ENCODE results near the gene FAM177B. TPM values are rescaled to one million over a fixed set of nuclear protein-coding genes. Genes with fewer than 3 reads are reported as not detected.

Gene FAM177B
- total and polyA plus RNA-seq, 4 experiments from 2014 or later: 0.30 to 0.79 (median 0.30) TPM; not detected in 1

- ChIA-PET POLR2A (ENCODE audit: partially characterized antibody) (no interaction called here), CTCF (ENCODE audit: partially characterized antibody) (no interaction called here)
Observed at GRCh38 chr1:222784371-222784770, 47.4 kb downstream of the FAM177B start.

GRCh38 chr1:222784916-222785315 is 47.9 kb downstream of the FAM177B start:
- POLR2A ChIA-PET (ENCODE audit: partially characterized antibody): no interaction called here
- H3K27me3 ChIP-seq (ENCODE audit: insufficient read depth, low read length): peaks cover 4% of the 10 kb centered on the region
- Mint-ChIP-seq H3K4me1 (no peaks in the 10 kb centered on the region), H3K27me3 (peaks cover 7 to 9% of the 10 kb centered on the region in 2 donors), H3K36me3 (no peaks in the 10 kb centered on the region), H3K27ac (no peak overlapping the region), H3K9me3 (peaks cover 0 to 4% (median under 1%) of the 10 kb centered on the region in 8 donors), H3K4me3 (no peak overlapping the region)
- intact Hi-C loops (cut with micrococcal nuclease): no loop called here
- H3K27ac ChIP-seq (ENCODE audit: low read depth, low read length): no peak overlapping the region
- CTCF ChIA-PET (ENCODE audit: partially characterized antibody): no interaction called here
- no peaks in the 10 kb centered on the region for H3K9me3 ChIP-seq (ENCODE audit: control insufficient read depth in 1 of 2, low read length in 2 of 2)
- H3K4me3 ChIP-seq (ENCODE audit: low read length in 2 of 2): no peak overlapping the region
- no peak for DNase-seq
- no peaks in the 10 kb centered on the region for H3K36me3 ChIP-seq (ENCODE audit: insufficient read depth, low read length)
- no peaks in the 10 kb centered on the region for H3K4me1 ChIP-seq (ENCODE audit: insufficient read depth, low read length)

More at GRCh38 chr1:222784371-222784770, 47.4 kb downstream of the FAM177B start:
- Mint-ChIP-seq H3K4me3 (no peak overlapping the region), H3K4me1 (no peaks in the 10 kb centered on the region), H3K9me3 (peaks cover 0 to 2% (median 0%) of the 10 kb centered on the region in 8 donors), H3K27ac (no peak overlapping the region), H3K36me3 (no peaks in the 10 kb centered on the region), H3K27me3 (peaks cover 7 to 9% of the 10 kb centered on the region in 2 donors)
- no peaks in the 10 kb centered on the region for H3K36me3 ChIP-seq (ENCODE audit: insufficient read depth, low read length)
- no peak for DNase-seq
- no peaks in the 10 kb centered on the region for H3K9me3 ChIP-seq (ENCODE audit: control insufficient read depth in 1 of 2, low read length in 2 of 2)
- peaks cover 4% of the 10 kb centered on the region for H3K27me3 ChIP-seq (ENCODE audit: insufficient read depth, low read length)
- H3K4me3 ChIP-seq (ENCODE audit: low read length in 2 of 2): no peak overlapping the region
- H3K27ac ChIP-seq (ENCODE audit: low read depth, low read length): no peak overlapping the region
- no peaks in the 10 kb centered on the region for H3K4me1 ChIP-seq (ENCODE audit: insufficient read depth, low read length)
- intact Hi-C loops (cut with micrococcal nuclease): no loop called here

GRCh38 chr1:222785529-222785928 is 48.5 kb downstream of the FAM177B start:
- Mint-ChIP-seq H3K36me3 (no peaks in the 10 kb centered on the region), H3K27ac (no peak overlapping the region), H3K4me3 (no peak overlapping the region), H3K27me3 (peaks cover 7 to 9% of the 10 kb centered on the region in 2 donors), H3K9me3 (peaks cover 0 to 6% (median 2%) of the 10 kb centered on the region in 8 donors), H3K4me1 (no peaks in the 10 kb centered on the region)
- Histone ChIP-seq H3K9me3 (ENCODE audit: control insufficient read depth in 1 of 2, low read length in 2 of 2) (no peaks in the 10 kb centered on the region), H3K27me3 (ENCODE audit: insufficient read depth, low read length) (peaks cover 4% of the 10 kb centered on the region), H3K4me1 (ENCODE audit: insufficient read depth, low read length) (no peaks in the 10 kb centered on the region), H3K27ac (ENCODE audit: low read depth, low read length) (no peak overlapping the region), H3K4me3 (ENCODE audit: low read length in 2 of 2) (no peak overlapping the region), H3K36me3 (ENCODE audit: insufficient read depth, low read length) (no peaks in the 10 kb centered on the region)
- intact Hi-C loops (cut with micrococcal nuclease): no loop called here
- ChIA-PET CTCF (ENCODE audit: partially characterized antibody) (no interaction called here), POLR2A (ENCODE audit: partially characterized antibody) (no interaction called here)
- no peak for DNase-seq

DNA sequence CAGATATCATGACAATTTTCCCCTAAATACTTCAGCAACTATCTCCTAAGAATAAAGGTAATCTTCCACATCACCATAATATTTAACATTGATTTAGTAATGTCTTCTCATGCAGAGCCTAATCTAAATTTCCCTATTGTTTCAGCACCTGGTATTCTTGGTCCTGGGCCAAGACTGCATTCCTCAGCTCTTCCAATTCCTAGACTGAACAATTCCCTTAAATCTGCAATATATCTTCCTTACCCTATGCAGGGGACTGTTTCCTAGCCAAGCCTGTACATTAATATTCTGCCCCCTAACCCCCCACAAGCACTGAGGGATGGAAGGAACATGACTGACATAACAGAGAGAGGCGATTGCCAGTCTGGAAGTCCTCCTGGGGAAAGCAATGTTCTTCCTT is 49.1 kb downstream of the FAM177B start:
- Histone ChIP-seq H3K36me3 (ENCODE audit: insufficient read depth, low read length) (no peaks in the 10 kb centered on the region), H3K9me3 (ENCODE audit: control insufficient read depth in 1 of 2, low read length in 2 of 2) (no peaks in the 10 kb centered on the region), H3K4me3 (ENCODE audit: low read length in 2 of 2) (no peak overlapping the region), H3K27ac (ENCODE audit: low read depth, low read length) (no peak overlapping the region), H3K27me3 (ENCODE audit: insufficient read depth, low read length) (no peaks in the 10 kb centered on the region), H3K4me1 (ENCODE audit: insufficient read depth, low read length) (no peaks in the 10 kb centered on the region)
- ChIA-PET CTCF (ENCODE audit: partially characterized antibody) (interaction anchor here (1.0 kb wide), 1 partner anchor 337 kb away, joined by 3 read pairs; no protein-coding TSS in a partner anchor), POLR2A (ENCODE audit: partially characterized antibody) (no interaction called here)
- no peaks in the 10 kb centered on the region for H3K36me3 Mint-ChIP-seq
- peaks cover 0 to 6% (median 1%) of the 10 kb centered on the region in 8 donors for H3K9me3 Mint-ChIP-seq
- DNase-seq: no peak
- H3K27me3 Mint-ChIP-seq: peaks cover 5 to 7% of the 10 kb centered on the region in 2 donors
- H3K4me1 Mint-ChIP-seq: no peaks in the 10 kb centered on the region
- intact Hi-C loops (cut with micrococcal nuclease): no loop called here
- no peak overlapping the region for H3K4me3 Mint-ChIP-seq
- no peak overlapping the region for H3K27ac Mint-ChIP-seq

DNA sequence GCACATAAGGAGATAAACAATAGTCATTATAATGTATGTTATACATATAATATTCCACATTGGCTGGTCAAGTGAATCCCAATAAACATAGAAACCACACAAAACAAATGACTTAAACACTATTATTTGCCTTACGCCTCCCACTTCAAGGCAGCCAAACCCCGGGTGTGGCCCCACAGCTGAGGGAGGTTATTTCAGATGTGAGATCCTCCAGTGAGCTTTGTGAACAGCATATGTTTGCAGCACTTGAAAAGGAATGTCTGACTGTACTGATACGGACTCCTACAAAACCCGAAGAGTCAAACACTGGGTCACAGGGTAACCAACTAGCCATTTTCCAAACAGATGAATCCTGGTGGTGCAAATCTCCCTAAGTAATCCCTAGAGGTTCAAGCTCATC is 50.7 kb downstream of the FAM177B start:
- intact Hi-C loops (cut with micrococcal nuclease): no loop called here
- H3K36me3 Mint-ChIP-seq: no peaks in the 10 kb centered on the region
- H3K9me3 Mint-ChIP-seq: peaks cover 0 to 6% (median 1%) of the 10 kb centered on the region in 8 donors
- no peak for DNase-seq
- no peaks in the 10 kb centered on the region for H3K4me1 Mint-ChIP-seq
- no peaks in the 10 kb centered on the region for H3K4me1 ChIP-seq (ENCODE audit: insufficient read depth, low read length)
- no peaks in the 10 kb centered on the region for H3K36me3 ChIP-seq (ENCODE audit: insufficient read depth, low read length)
- CTCF ChIA-PET (ENCODE audit: partially characterized antibody): interaction anchor here (1.0 kb wide), 1 partner anchor 336 kb away, joined by 3 read pairs; no protein-coding TSS in a partner anchor
- H3K27me3 Mint-ChIP-seq: peaks cover 0 to 1% of the 10 kb centered on the region in 2 donors
- H3K27ac Mint-ChIP-seq: no peak overlapping the region
- no peak overlapping the region for H3K4me3 Mint-ChIP-seq
- POLR2A ChIA-PET (ENCODE audit: partially characterized antibody): no interaction called here
- no peaks in the 10 kb centered on the region for H3K27me3 ChIP-seq (ENCODE audit: insufficient read depth, low read length)
- no peaks in the 10 kb centered on the region for H3K9me3 ChIP-seq (ENCODE audit: control insufficient read depth in 1 of 2, low read length in 2 of 2)
- no peak overlapping the region for H3K27ac ChIP-seq (ENCODE audit: low read depth, low read length)
- H3K4me3 ChIP-seq (ENCODE audit: low read length in 2 of 2): no peak overlapping the region

DNA sequence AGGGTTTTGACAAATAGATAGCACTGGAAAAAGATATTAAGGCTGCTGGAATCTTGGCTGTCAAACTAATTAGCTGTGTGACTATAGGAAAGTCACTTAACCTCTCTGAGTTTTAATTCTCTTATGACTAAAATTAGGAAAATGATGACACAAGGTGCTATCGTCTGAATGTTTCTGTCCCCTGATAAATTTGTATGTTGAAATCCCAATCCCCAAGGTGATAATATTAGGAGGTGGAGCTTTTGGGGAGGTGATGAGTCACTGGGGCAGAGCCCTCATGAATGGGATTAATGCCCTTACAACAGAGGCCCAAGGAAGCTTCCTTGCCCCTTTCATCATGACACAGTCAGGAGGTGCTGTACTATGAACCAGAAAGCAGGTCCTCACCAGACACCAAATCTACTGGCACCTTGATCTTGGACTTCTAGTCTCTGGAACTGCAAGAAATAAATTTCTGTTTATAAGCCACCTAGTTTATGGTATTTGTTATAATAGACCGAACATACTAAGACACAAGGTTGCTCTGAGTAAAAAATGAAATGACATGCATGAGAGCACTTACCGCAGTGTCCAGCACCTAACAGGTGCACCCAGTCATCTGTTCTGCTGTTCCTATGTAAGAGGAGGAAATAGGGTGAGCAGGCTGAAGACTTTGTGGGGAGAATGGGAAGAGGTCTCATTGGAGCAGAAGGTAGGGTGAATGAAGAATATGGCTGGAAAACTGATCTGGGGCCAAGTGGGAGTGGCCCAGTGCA is 51.6 kb downstream of the FAM177B start:
- Mint-ChIP-seq H3K36me3 (no peaks in the 10 kb centered on the region), H3K4me3 (no peak overlapping the region), H3K27ac (no peak overlapping the region), H3K27me3 (no peaks in the 10 kb centered on the region), H3K4me1 (no peaks in the 10 kb centered on the region), H3K9me3 (peaks cover 0 to 6% (median 1%) of the 10 kb centered on the region in 8 donors)
- Histone ChIP-seq H3K9me3 (ENCODE audit: control insufficient read depth in 1 of 2, low read length in 2 of 2) (no peaks in the 10 kb centered on the region), H3K27ac (ENCODE audit: low read depth, low read length) (no peak overlapping the region), H3K36me3 (ENCODE audit: insufficient read depth, low read length) (no peaks in the 10 kb centered on the region), H3K4me3 (ENCODE audit: low read length in 2 of 2) (no peak overlapping the region), H3K27me3 (ENCODE audit: insufficient read depth, low read length) (no peaks in the 10 kb centered on the region), H3K4me1 (ENCODE audit: insufficient read depth, low read length) (no peaks in the 10 kb centered on the region)
- ChIA-PET CTCF (ENCODE audit: partially characterized antibody) (interaction anchor here (1.0 kb wide), 1 partner anchor 335 kb away, joined by 3 read pairs; no protein-coding TSS in a partner anchor), POLR2A (ENCODE audit: partially characterized antibody) (no interaction called here)
- intact Hi-C loops (cut with micrococcal nuclease): no loop called here
- DNase-seq: no peak

DNA sequence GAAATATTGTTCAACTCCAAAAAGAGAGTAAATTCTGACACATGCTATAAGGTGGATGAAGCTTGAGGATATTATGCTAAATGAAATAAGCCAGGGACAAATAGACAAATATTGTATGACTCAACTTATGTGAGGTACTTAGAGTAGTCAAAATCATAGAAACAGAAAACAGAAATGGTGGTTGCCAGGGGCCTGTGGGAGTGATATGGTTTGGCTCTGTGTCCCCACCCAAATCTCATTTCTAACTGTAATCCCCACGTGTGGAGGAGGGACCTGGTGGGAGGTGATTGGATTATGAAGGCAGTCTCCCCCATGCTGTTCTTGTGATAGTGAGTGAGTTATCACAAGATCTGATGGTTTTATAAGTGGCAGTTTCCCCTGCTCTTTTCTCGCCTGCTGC is 53.1 kb downstream of the FAM177B start:
- Mint-ChIP-seq H3K27me3 (peaks cover 0 to 1% of the 10 kb centered on the region in 2 donors), H3K4me1 (no peaks in the 10 kb centered on the region), H3K27ac (no peak overlapping the region), H3K36me3 (no peaks in the 10 kb centered on the region), H3K4me3 (no peak overlapping the region), H3K9me3 (peaks cover 0 to 6% (median 1%) of the 10 kb centered on the region in 8 donors)
- H3K36me3 ChIP-seq (ENCODE audit: insufficient read depth, low read length): no peaks in the 10 kb centered on the region
- intact Hi-C loops (cut with micrococcal nuclease): loop anchor here (5.0 kb wide), 1 partner anchor 892 kb away; no protein-coding TSS in a partner anchor
- H3K4me3 ChIP-seq (ENCODE audit: low read length in 2 of 2): no peak overlapping the region
- ChIA-PET CTCF (ENCODE audit: partially characterized antibody) (interaction anchor here (0.6 kb wide), 1 partner anchor 299 kb away, joined by 3 read pairs; no protein-coding TSS in a partner anchor), POLR2A (ENCODE audit: partially characterized antibody) (no interaction called here)
- no peaks in the 10 kb centered on the region for H3K27me3 ChIP-seq (ENCODE audit: insufficient read depth, low read length)
- no peaks in the 10 kb centered on the region for H3K4me1 ChIP-seq (ENCODE audit: insufficient read depth, low read length)
- H3K9me3 ChIP-seq (ENCODE audit: control insufficient read depth in 1 of 2, low read length in 2 of 2): no peaks in the 10 kb centered on the region
- H3K27ac ChIP-seq (ENCODE audit: low read depth, low read length): no peak overlapping the region
- DNase-seq: no peak

Measured in CD4-positive, alpha-beta memory T cell (primary cell).